Measurements from ENCODE around the gene ZBTB21. TPM values are rescaled to one million over a fixed set of nuclear protein-coding genes. Genes with fewer than 3 reads are reported as not detected.

ZBTB21 gene
- total RNA-seq, 4 donors from 2014 or later, result 5.2 to 19.5 (median 9.7) TPM

GRCh38 chr21:42047821-42048613 lies 37.9 kb upstream of the ZBTB21 start:
- Histone ChIP-seq H3K27ac (peak overlapping the region; percentile 34 to 57 (median 50)), H3K9me3 (no peaks in the 10 kb centered on the region), H3K36me3 (no peaks in the 10 kb centered on the region), H3K4me1 (peaks cover 0 to 6% (median 0%) of the 10 kb centered on the region in 4 donors), H3K4me3 (no peak overlapping the region), H3K27me3 (no peaks in the 10 kb centered on the region)
- TF ChIP-seq CTCF (IDR thresholded peaks at IDR 0.05), result no peak
- peak in 2 of 3 donors; percentile 23 to 64 for TF ChIP-seq POLR2AphosphoS5 (IDR thresholded peaks at IDR 0.05)
- TF ChIP-seq EP300 (IDR thresholded peaks at IDR 0.05; ENCODE audit: low read depth), result no peak
- intact Hi-C loops (cut with DNase I; ENCODE audit: low total_unique reads) (no loop called here), in situ Hi-C loops (cut with MboI; ENCODE audit: low pct_ligation_motif_present in 1 of 4, low pct_unique_long_range_greater_than_20kb in 1 of 4, low sequenced_read_pairs in 3 of 4) (no loop called here)
- WGBS, 2 donors (ENCODE audit: low coverage in 1 of 2), result 66 to 75% methylated on average over 2 to 19 of the region's 19 CpGs
- no peak for DNase-seq

- no peaks in the 10 kb centered on the region for H3K27me3 ChIP-seq
- H3K4me3 ChIP-seq, result no peak overlapping the region
- intact Hi-C loops (cut with DNase I; ENCODE audit: low total_unique reads) (no loop called here), in situ Hi-C loops (cut with MboI; ENCODE audit: low pct_ligation_motif_present in 1 of 4, low pct_unique_long_range_greater_than_20kb in 1 of 4, low sequenced_read_pairs in 3 of 4) (no loop called here)
- H3K36me3 ChIP-seq, result no peaks in the 10 kb centered on the region
- no peaks in the 10 kb centered on the region for H3K9me3 ChIP-seq
- H3K27ac ChIP-seq, result no peak overlapping the region
- TF ChIP-seq CTCF (IDR thresholded peaks at IDR 0.05) (no peak), POLR2A (IDR thresholded peaks at IDR 0.05) (no peak), EP300 (IDR thresholded peaks at IDR 0.05; ENCODE audit: low read depth) (no peak), POLR2AphosphoS5 (IDR thresholded peaks at IDR 0.05) (no peak)
- WGBS, 2 donors (ENCODE audit: low coverage in 1 of 2), result 85 to 100% methylated on average over 1 to 7 of the region's 7 CpGs
- H3K4me1 ChIP-seq, result peaks cover 0 to 9% (median 2%) of the 10 kb centered on the region in 4 donors
- no peak for DNase-seq
Measured at GRCh38 chr21:42044871-42045495, 34.8 kb upstream of the ZBTB21 start.

- no peaks in the 10 kb centered on the region for H3K27me3 ChIP-seq
- H3K4me1 ChIP-seq, result peaks cover 0 to 17% (median 5%) of the 10 kb centered on the region in 4 donors
- no peaks in the 10 kb centered on the region for H3K36me3 ChIP-seq
- 87% methylated on average over 17 of the region's 17 CpGs; no CpG with 5 or more reads in 1 of the 2 donors for WGBS, 2 donors (ENCODE audit: low coverage in 1 of 2)
- in situ Hi-C loops (cut with MboI; ENCODE audit: low pct_ligation_motif_present in 1 of 4, low pct_unique_long_range_greater_than_20kb in 1 of 4, low sequenced_read_pairs in 3 of 4) (no loop called here), intact Hi-C loops (cut with DNase I; ENCODE audit: low total_unique reads) (no loop called here)
- TF ChIP-seq CTCF (IDR thresholded peaks at IDR 0.05) (no peak), POLR2AphosphoS5 (IDR thresholded peaks at IDR 0.05) (no peak), EP300 (IDR thresholded peaks at IDR 0.05; ENCODE audit: low read depth) (no peak), POLR2A (IDR thresholded peaks at IDR 0.05) (no peak)
- H3K4me3 ChIP-seq, result no peak overlapping the region
- H3K9me3 ChIP-seq, result no peaks in the 10 kb centered on the region
- no peak for DNase-seq
- no peak overlapping the region for H3K27ac ChIP-seq
Measured at GRCh38 chr21:42043961-42044360, 33.8 kb upstream of the ZBTB21 start.

- 91% methylated on average over 16 of the region's 16 CpGs; no CpG with 5 or more reads in 1 of the 2 donors for WGBS, 2 donors (ENCODE audit: low coverage in 1 of 2)
- no peak overlapping the region for H3K4me3 ChIP-seq
Measured at GRCh38 chr21:42043201-42043895, 33.2 kb upstream of the ZBTB21 start.

More at GRCh38 chr21:42043201-42043895, 33.2 kb upstream of the ZBTB21 start:
- Histone ChIP-seq H3K36me3 (no peaks in the 10 kb centered on the region), H3K27ac (no peak overlapping the region), H3K9me3 (no peaks in the 10 kb centered on the region), H3K4me1 (peaks cover 0 to 13% (median 5%) of the 10 kb centered on the region in 4 donors), H3K27me3 (no peaks in the 10 kb centered on the region)
- TF ChIP-seq EP300 (IDR thresholded peaks at IDR 0.05; ENCODE audit: low read depth) (no peak), POLR2AphosphoS5 (IDR thresholded peaks at IDR 0.05) (no peak), CTCF (IDR thresholded peaks at IDR 0.05) (no peak), POLR2A (IDR thresholded peaks at IDR 0.05) (no peak)
- no peak for DNase-seq
- intact Hi-C loops (cut with DNase I; ENCODE audit: low total_unique reads) (no loop called here), in situ Hi-C loops (cut with MboI; ENCODE audit: low pct_ligation_motif_present in 1 of 4, low pct_unique_long_range_greater_than_20kb in 1 of 4, low sequenced_read_pairs in 3 of 4) (no loop called here)

Measured in transverse colon (tissue), 4 donors.